Stimulated activated naive CD4-positive, alpha-beta T cell treated with Interleukin-2 at 50 U/mL for 16 hours (primary cell): Measurements from ENCODE around the gene TC2N.
A peak's percentile ranks its signal among the peaks of the same experiment; 100 is the strongest.
"Not testable (repeated sequence)": the region's sequence is repeated elsewhere in the genome, so short reads cannot be mapped to it uniquely, and the experiment has no call there.

Experiments
- DNase-seq: peaks from one replicate; lab custom pipeline; 2025; lab: John Stamatoyannopoulos, UW

The TC2N gene

DNA sequence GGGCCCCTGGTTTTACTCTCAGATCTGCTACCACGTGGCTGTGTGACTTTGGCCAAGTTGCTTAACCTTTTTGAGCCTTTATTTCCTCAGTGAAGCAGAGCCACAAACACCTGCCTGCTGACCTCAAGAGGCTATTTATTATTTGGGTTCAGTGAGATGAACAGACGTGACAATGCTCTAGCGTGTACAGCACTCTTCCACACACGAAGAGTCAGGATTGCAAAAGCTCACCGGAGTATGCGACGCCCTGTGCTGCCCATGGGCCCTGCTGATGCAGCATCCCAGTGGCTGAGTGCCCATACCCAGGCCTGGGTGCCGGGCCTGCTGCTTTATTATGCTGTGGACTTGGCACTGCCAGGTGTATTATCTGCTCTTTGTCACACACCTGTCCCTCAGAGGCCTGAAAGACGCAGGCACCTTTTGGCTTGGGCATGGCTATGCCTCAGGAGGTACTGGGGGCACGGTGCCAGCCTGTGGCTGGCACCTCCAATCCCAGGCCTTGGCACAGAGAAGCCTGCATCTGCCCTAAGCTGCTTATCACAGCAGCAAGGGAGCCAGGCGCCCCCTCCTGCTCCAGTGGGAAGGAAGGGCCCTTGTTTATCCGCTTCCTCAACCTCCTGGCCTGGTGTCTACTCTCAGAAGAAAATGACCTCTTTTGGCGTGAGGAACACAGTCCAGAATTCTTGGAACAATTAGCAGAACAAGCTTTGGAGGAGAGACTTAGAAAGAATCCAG, 22.3 kb upstream of the TC2N start:
- no peak for DNase-seq

DNA sequence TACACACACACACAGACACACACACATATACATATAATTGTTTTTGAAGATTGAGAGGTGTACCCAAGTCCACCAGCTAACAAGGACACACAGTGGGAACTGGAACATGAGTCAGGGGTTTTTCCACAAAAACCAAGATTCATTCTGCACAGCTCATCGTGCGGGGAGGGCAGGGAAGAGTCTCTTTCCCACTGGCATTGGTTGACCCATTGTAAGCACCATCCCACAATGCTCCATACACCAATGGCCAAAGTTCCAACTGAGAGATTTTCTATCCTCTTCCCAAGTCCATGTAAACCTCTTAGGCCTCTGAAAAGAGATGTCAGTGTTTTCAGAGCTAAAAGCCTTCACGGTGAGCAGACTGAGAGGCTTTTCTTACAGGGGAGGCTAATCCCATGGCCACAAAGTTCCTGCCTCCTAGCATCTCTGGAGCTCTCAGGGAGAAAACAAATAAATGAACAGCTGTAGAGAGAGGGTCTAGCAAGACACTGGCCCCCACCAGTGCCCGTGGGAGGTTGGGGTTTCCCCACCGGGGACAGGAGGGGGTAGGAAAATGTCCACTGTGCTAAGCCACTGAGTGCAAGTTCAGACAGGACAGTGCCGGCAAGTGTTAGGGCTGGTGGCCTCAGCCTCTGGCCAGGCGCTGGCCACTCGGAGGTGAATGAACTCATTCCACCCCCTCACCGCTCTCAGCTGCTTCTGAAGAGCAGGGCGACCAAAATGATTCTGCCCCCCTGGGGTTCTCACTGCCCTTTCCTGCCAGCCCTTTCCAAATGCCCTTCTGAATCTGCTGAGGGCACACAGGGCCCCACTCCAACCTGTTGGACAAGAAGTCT, 21.5 kb upstream of the TC2N start:
- no peak for DNase-seq

DNA sequence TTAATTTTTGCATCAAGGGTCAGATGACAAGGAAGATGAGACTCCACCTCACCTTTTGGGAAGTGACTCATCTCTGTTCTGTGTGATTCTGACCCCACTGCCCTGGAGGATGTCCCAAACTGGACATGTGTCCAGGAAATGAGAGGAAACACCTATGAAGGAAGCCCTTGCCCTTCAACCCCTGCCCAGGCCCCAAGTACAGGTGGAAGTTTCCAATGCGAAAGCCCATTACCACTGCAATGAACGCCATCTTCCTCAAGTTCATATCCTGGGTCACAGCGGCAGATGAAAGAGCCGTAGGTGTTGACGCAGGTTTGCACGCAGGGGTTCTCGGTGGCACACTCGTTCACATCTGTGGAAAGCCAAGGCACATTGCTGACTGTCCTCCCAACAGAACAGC, 19.6 kb upstream of the TC2N start:
- no peak for DNase-seq

DNA sequence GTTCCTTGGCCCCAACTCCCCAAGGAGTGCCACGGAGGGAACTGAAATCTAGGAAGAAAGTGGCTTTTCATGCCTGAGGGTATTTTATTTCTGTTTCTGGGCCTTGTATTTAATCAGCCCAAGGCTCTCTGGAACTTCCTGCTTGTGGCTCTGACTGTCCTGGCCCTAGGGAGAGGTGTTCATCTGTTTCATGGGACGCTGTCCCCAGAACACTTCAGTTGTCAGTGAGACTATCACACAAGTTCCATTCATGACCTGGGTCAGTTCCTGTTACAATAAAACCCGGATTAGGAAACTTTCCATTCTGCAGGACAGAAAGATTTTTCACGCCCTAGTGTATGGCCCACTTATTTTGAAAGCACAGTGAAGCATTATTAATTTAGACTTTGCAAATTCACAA, 18.5 kb upstream of the TC2N start:
- DNase-seq = no peak

DNA sequence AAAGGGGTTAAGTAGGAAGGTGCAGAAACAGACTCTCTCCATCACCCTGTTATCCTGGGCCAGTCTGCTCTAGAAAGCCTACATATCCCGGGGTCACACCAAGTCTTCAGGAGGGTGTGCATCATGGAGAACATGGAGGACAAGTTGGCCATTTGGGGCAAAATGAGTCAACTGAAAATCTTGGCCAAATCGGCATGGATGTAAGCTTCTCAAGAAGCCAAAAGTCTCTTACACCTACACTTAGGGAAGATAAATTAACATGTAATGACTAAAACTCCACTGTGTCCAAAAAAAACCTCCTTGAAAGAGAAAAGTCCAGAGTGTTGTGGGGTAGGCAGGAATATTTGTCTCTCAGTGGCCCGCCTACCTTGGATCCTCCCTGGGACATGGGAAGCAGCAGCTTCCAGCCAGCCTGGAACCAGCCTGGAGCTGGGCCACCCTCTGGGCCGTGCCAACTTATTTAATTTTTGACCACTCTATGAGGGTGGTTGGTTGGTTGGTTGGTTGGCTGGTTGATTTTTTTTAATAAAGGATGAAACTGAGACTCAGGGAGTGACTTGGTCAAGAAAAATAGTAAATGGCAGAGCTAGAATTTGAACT, 17.9 kb upstream of the TC2N start:
- DNase-seq = no peak

DNA sequence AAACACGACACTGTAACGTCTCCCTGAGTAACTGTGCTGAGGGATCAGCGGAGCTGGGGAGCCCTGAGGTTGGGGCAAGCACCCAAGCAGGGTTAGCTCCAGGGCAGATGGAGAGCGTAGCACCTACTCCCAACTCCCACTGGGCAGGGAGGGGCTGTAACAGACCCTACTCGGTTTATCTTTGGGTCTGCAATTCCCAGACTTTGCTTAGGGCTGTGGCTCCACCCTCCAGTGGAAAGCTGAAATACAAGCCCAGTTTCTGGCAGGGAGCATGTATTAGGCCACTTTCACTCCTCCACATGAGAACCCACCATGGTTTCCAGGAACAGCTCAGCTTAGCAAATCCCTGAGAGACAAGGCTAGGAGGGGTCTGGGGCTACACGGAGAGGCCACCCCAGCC, 17.3 kb upstream of the TC2N start:
- DNase-seq = no peak

GRCh38 chr14:91883753-91884152, 16.4 kb upstream of the TC2N start:
- no peak for DNase-seq

- no peak for DNase-seq
These were observed 15.4 kb upstream of the TC2N start for GRCh38 chr14:91882776-91883175.

- no peak for DNase-seq
These were observed 15.0 kb upstream of the TC2N start for GRCh38 chr14:91882369-91882768.

- no peak for DNase-seq
These were observed 11.9 kb upstream of the TC2N start for GRCh38 chr14:91879196-91879595.

DNA sequence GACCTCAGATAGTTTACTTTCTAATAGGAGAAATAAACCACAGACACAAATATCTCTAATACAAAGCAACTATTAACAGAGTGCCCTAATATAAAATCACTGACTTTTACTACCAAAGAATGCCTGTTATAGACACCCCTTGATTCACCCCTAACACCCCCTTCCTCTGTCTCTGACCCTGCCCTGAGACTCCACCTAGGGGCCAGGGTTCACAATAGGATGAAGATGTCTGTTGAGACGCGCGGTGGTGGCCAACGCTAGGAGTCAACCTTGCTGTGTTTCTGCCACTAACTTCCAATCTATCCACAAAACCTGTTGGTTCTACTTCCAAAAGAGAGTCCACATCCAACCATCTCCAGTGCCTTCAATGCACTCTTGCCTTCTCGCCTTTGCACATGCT, 10.9 kb upstream of the TC2N start:
- no peak for DNase-seq

DNA sequence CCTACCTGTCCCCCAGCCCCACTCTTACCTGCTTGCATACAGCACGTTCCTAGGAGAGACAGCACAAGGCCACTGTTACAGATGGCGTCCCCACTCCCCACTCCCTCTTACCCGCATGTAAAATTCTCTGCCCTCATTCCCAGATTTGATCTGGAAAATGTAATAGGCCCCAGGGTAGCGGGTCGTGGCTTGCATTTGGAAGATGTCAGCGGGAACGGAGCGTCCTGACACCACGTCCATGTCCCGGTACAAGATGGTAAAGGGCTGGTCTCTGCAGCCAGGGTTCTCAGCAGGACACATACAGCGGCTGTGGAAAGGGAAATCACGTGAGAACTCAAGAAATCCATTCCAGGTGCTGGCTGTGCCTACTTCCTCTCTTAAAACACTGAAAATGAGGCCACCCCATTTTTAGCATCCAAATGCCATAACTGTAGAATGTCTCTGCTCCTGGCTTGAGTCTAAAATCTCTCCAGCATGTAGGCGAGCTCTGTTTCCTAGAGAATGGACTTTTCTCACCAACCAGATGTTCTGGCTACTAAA, 10.1 kb upstream of the TC2N start:
- DNase-seq = no peak

DNA sequence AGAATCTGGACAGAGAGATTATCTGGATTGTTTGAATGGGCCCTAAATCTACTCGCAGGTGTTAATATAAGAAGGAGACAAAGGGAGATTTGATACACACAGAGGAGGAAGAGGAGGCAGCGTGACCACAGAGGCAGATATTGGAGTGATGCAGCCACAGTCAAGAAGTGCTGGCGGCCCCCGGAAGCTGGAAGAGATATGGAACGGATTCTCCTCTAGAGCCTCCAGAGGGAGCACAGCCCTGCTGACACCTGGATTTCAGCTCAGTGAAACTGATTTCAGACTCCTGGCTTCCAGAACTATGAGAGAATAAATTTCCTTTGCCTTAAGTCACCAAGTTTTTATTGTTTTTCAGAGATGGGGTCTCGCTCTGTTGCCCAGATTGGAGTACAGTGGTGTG, 9.2 kb upstream of the TC2N start:
- DNase-seq = no peak

DNA sequence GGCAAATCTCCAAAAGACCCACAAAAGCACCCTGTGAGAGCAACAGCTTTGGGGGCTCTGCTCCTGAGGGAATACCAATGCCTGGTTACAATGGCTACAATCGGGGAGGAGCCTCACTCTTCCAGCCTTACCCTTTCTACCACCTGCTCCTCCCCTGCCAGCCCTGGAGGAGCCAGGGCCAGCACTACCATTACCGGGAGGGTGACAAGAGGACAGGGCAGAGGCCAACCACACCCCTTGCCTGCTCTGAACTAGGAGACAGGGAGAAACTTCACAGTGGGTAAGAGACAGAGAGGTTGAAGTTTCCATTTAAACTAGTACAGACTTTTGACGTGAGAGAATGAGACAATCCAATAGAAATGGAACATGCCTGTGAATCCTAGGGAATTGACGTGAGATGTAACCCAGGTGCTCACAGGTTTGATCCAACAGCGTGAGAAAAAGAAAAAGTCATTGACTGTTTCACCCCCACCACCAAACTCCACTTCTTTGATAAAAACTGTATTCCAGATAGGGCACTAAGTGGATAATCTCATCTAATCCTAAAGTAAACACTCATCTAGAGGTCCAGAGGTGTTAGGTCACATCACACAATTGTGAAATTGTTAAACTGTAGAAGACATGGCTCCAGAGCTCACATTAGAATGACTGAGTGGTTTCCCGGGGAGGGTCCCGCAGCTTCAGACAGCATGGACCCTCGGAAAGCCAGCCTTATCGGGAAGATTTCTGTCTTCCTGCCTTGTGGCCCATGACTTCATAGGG, 8.4 kb upstream of the TC2N start:
- DNase-seq = no peak

- DNase-seq = peak; percentile 67
These were observed 6.4 kb upstream of the TC2N start for GRCh38 chr14:91873471-91874415.

DNA sequence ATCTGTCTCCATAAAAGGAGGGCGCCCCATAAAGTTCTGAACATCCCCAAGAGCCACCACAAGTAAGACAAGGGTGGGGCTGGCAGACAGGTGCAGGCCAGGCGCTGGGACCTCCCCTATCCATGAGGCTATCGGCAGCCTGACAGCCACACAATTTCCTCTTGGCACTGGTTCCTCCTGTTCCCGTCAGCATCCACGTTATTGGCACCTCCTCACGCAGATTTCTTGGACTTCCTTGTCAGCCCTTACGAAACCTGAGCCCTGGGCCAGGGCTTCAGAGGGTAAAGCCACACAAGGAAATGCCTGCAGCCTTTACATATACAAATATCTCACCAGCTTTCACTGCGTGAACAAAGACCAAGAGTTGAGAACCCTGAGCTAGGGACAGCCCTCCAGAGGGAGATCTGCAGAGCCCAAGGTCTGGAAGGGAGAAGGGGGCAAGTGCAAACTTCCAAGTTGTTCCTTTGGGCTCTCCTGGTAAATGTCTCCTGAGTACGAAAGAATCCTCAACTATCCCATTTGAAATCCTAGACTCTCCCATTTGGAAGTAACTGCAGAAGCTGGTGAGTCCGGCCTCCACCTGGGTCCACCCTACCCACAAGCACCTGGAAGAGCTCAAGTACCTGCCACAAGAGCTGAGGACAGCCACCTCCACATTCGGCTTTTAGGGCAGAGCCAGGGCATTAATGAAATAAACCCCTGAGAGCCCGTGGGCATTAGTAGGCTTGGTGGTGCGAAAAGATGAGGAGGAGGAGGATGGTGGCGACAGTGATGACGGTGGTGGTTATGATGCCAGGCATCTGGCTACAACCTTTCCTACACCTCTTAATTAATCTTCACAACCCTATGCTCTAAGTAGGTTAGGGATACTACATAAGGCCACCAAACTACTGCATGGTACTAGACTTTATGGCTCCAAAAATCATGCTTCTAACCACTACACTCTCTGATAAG, 5.5 kb upstream of the TC2N start:
- DNase-seq = peak; percentile 17

GRCh38 chr14:91872011-91872501, 4.7 kb upstream of the TC2N start:
- DNase-seq = peak; percentile 21

DNA sequence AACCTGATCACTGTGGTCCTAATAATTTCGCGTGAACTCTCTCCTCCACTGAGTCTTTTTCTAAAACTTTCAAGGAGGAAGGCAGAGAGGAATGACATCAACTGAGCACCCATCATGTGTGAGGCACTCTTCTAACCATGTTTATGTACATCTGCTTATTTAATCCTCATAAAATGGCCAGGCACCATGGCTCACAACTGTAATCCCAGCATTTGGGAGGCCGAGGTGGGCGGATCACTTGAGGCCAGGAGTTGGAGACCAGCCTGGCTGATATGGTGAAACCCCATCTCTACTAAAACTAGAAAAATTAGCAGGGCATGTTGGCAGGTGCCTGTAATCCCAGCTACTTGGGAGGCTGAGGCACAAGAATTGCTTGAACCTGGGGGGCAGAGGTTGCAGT, 4.1 kb upstream of the TC2N start:
- not testable (repeated sequence) for DNase-seq

- no peak for DNase-seq
These were observed 3.6 kb upstream of the TC2N start for GRCh38 chr14:91870890-91871289.

DNA sequence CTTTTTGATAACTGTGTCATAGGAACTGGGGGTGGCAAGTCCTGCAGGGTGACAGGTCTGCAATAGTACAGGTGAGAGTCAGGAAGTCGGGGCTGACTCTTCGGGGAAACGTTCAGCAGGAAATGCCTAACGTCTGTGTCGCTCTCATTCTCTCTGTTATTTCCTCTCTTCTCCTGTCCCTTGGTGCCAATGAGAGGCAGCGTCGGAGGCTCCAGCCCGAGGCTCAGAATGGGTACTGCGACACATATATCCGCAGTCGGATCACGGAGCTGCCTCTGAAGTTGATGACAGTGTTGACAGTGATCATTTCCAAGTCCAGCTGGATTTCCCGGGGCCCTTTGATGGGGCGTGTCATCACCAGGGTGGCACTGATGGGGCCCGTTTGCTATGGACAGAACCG, 2.7 kb upstream of the TC2N start:
- DNase-seq = peak; percentile 49
